Mesenchymal stem cell (in vitro differentiated cells and primary cell): ENCODE measurements around the gene PLA2G6.
A peak's percentile ranks its signal among the peaks of the same experiment; 100 is the strongest.
"Not testable (repeated sequence)": the region's sequence is repeated elsewhere in the genome, so short reads cannot be mapped to it uniquely, and the experiment has no call there.

Experiments
- DNase-seq: peaks from one replicate; pipeline ENCODE4 v3.0.0-alpha.2; 2013
- H2AFZ ChIP-seq: one replicate; pipeline ENCODE4 v1.6.1; 2013; ENCODE audit warnings: low read depth, mild to moderate bottlenecking, control low read depth, inconsistent platforms, low read length, moderate library complexity
- H2AK5ac ChIP-seq: 2 replicates; pipeline ENCODE4 v1.6.1; 2013; ENCODE audit warnings: low read length, moderate library complexity, mild to moderate bottlenecking, inconsistent platforms; ENCODE audit not compliant: severe bottlenecking
- H2BK120ac ChIP-seq: one replicate; pipeline ENCODE4 v1.6.1; 2013; ENCODE audit warnings: low read depth, mild to moderate bottlenecking, inconsistent platforms, low read length, moderate library complexity
- H2BK12ac ChIP-seq, 2 experiments: one replicate each; pipeline ENCODE4 v1.6.1; 2013; ENCODE audit warnings: inconsistent platforms in 2 of 2, low read length in 2 of 2, mild to moderate bottlenecking in 2 of 2, moderate library complexity in 2 of 2, control low read depth in 1 of 2
- H2BK15ac ChIP-seq: one replicate; pipeline ENCODE4 v1.6.1; 2013; ENCODE audit warnings: mild to moderate bottlenecking, low read depth, inconsistent platforms; ENCODE audit not compliant: poor library complexity, severe bottlenecking
- H2BK5ac ChIP-seq: 2 replicates; pipeline ENCODE4 v1.6.1; 2013; ENCODE audit warnings: low read depth, mild to moderate bottlenecking, low read length, control low read depth, inconsistent platforms; ENCODE audit not compliant: poor library complexity, severe bottlenecking
- H3K14ac ChIP-seq, 2 experiments: one replicate each; pipeline ENCODE4 v1.6.1; 2013; ENCODE audit warnings: inconsistent platforms in 2 of 2, low read length in 2 of 2, control low read depth in 1 of 2, mild to moderate bottlenecking in 1 of 2, moderate library complexity in 1 of 2
- H3K18ac ChIP-seq, 2 experiments: one replicate each; pipeline ENCODE4 v1.6.1; 2013; ENCODE audit warnings: inconsistent platforms in 2 of 2, low read length in 2 of 2, control low read depth in 1 of 2, low read depth in 1 of 2, mild to moderate bottlenecking in 1 of 2
- H3K23ac ChIP-seq, 2 experiments: one replicate each; pipeline ENCODE4 v1.6.1; 2013; ENCODE audit warnings: inconsistent platforms in 2 of 2, low read length in 2 of 2, mild to moderate bottlenecking in 2 of 2, moderate library complexity in 2 of 2, control low read depth in 1 of 2
- H3K27ac ChIP-seq: 2 replicates; pipeline ENCODE4 v1.5.1; 2013; ENCODE audit warnings: mild to moderate bottlenecking, moderate library complexity, low read length, control low read depth, inconsistent platforms; ENCODE audit not compliant: poor library complexity, severe bottlenecking
- H3K27me3 ChIP-seq, 2 experiments: 2 replicates each; pipeline versions ENCODE4 v1.6.1 to v1.7.0; 2013; ENCODE audit warnings: low read length in 2 of 2, mild to moderate bottlenecking in 2 of 2, moderate library complexity in 2 of 2, control low read depth in 1 of 2, inconsistent platforms in 1 of 2; ENCODE audit not compliant: control insufficient read depth in 1 of 2, insufficient read depth in 1 of 2
- H3K36me3 ChIP-seq, 2 experiments: 2 replicates each; pipeline versions ENCODE4 v1.6.1 to v1.7.0; 2013; ENCODE audit warnings: low read length in 2 of 2, control low read depth in 1 of 2, inconsistent platforms in 1 of 2, low read depth in 1 of 2, mild to moderate bottlenecking in 1 of 2; ENCODE audit not compliant: insufficient read depth in 2 of 2, control insufficient read depth in 1 of 2
- H3K4ac ChIP-seq, 2 experiments: one replicate each; pipeline ENCODE4 v1.6.1; 2013; ENCODE audit warnings: inconsistent platforms in 2 of 2, low read length in 2 of 2, mild to moderate bottlenecking in 2 of 2, moderate library complexity in 2 of 2, control low read depth in 1 of 2, low read depth in 1 of 2
- H3K4me1 ChIP-seq: 2 replicates; pipeline ENCODE4 v1.6.1; 2013; ENCODE audit warnings: low read depth, low read length, control low read depth; ENCODE audit not compliant: control insufficient read depth, insufficient read depth
- H3K4me2 ChIP-seq: 2 replicates; pipeline ENCODE4 v1.6.1; 2013; ENCODE audit warnings: low read length, mild to moderate bottlenecking, inconsistent platforms; ENCODE audit not compliant: poor library complexity, severe bottlenecking
- H3K4me3 ChIP-seq, 2 experiments: 2 replicates each; pipeline versions ENCODE4 v1.5.1 to v1.7.0; 2013; ENCODE audit warnings: low read length in 2 of 2, mild to moderate bottlenecking in 2 of 2, control low read depth in 1 of 2, low read depth in 1 of 2; ENCODE audit not compliant: insufficient read depth in 1 of 2
- H3K79me1 ChIP-seq: replicated peaks from 2 replicates; pipeline ENCODE4 v1.6.1; 2013; ENCODE audit warnings: mild to moderate bottlenecking, control low read depth, low read length, inconsistent platforms; ENCODE audit not compliant: poor library complexity, severe bottlenecking
- H3K9ac ChIP-seq: 2 replicates; pipeline ENCODE4 v1.7.0; 2013; ENCODE audit warnings: mild to moderate bottlenecking, low read length, moderate library complexity
- H3K9me3 ChIP-seq: 2 replicates; pipeline ENCODE4 v1.7.0; 2013; ENCODE audit warnings: mild to moderate bottlenecking, low read length; ENCODE audit not compliant: control insufficient read depth
- H4K8ac ChIP-seq: one replicate; pipeline ENCODE4 v1.6.1; 2013; ENCODE audit warnings: inconsistent platforms, mild to moderate bottlenecking, low read length, moderate library complexity
- H4K91ac ChIP-seq: one replicate; pipeline ENCODE4 v1.6.1; 2013; ENCODE audit warnings: mild to moderate bottlenecking, low read length, inconsistent platforms
- WGBS: methylation state at CpG from one replicate; pipeline ENCODE4 v1.1.7; 2013; ENCODE audit warnings: mixed read lengths; 5-methylcytosine and 5-hydroxymethylcytosine counted together

Gene PLA2G6

GRCh38 chr22:38163844-38164550 lies 17.6 kb downstream of the PLA2G6 start:
- H3K18ac ChIP-seq, result no peak overlapping the region
- no peak overlapping the region for H3K9ac ChIP-seq
- H4K91ac ChIP-seq, result no peak overlapping the region
- no peak overlapping the region for H4K8ac ChIP-seq
- no peak overlapping the region for H3K4ac ChIP-seq
- no peaks in the 10 kb centered on the region for H3K9me3 ChIP-seq
- no peak overlapping the region for H3K14ac ChIP-seq
- no peak overlapping the region for H2BK12ac ChIP-seq
- no peaks in the 10 kb centered on the region for H3K79me1 ChIP-seq
- H2AFZ ChIP-seq, result no peak overlapping the region
- WGBS, result 73% methylated on average over 11 of the region's 13 CpGs
- peak overlapping the region; percentile 25 for H3K27ac ChIP-seq
- H3K4me3 ChIP-seq, result no peak overlapping the region
- no peak overlapping the region for H2BK120ac ChIP-seq
- no peak for DNase-seq
- H2BK15ac ChIP-seq, result no peak overlapping the region
- no peak overlapping the region for H3K23ac ChIP-seq
- no peaks in the 10 kb centered on the region for H3K27me3 ChIP-seq
- H2AK5ac ChIP-seq, result peak overlapping the region; percentile 85
- peaks cover 29% of the 10 kb centered on the region for H3K4me1 ChIP-seq
- H3K4me2 ChIP-seq, result no peak overlapping the region
- peak overlapping the region; percentile 15 for H2BK5ac ChIP-seq
- H3K36me3 ChIP-seq, result peaks cover 0 to 23% of the 10 kb centered on the region in 2 experiments

GRCh38 chr22:38162881-38163843 lies 18.5 kb downstream of the PLA2G6 start:
- Histone ChIP-seq H3K9me3 (no peaks in the 10 kb centered on the region), H4K8ac (peak overlapping the region; percentile 19), H2BK5ac (no peak overlapping the region), H3K18ac (no peak overlapping the region), H3K9ac (no peak overlapping the region), H3K4me1 (peaks cover 29% of the 10 kb centered on the region), H2BK15ac (no peak overlapping the region), H2AK5ac (peak overlapping the region; percentile 95), H3K23ac (peak overlapping the region in 1 of 2 experiments; percentile 28), H4K91ac (peak overlapping the region; percentile 65), H3K14ac (peak overlapping the region in 1 of 2 experiments; percentile 76), H2AFZ (no peak overlapping the region), H3K4me2 (no peak overlapping the region), H3K36me3 (peaks cover 0 to 20% of the 10 kb centered on the region in 2 experiments), H3K27me3 (no peaks in the 10 kb centered on the region), H3K4me3 (no peak overlapping the region), H2BK120ac (no peak overlapping the region), H2BK12ac (no peak overlapping the region), H3K4ac (no peak overlapping the region), H3K79me1 (no peaks in the 10 kb centered on the region), H3K27ac (peak overlapping the region; percentile 24)
- 90% methylated on average over 13 of the region's 14 CpGs for WGBS
- DNase-seq, result no peak

GRCh38 chr22:38155703-38156102 lies 25.9 kb downstream of the PLA2G6 start:
- H2AK5ac ChIP-seq, result no peak overlapping the region
- no peaks in the 10 kb centered on the region for H3K27me3 ChIP-seq
- H3K23ac ChIP-seq, result no peak overlapping the region
- H3K36me3 ChIP-seq, result no peaks in the 10 kb centered on the region
- H3K9me3 ChIP-seq, result peaks cover 4% of the 10 kb centered on the region
- H2BK12ac ChIP-seq, result no peak overlapping the region
- no peak overlapping the region for H4K8ac ChIP-seq
- no peak overlapping the region for H2AFZ ChIP-seq
- DNase-seq, result no peak
- no peak overlapping the region for H3K14ac ChIP-seq
- no peak overlapping the region for H2BK5ac ChIP-seq
- H2BK15ac ChIP-seq, result no peak overlapping the region
- no peak overlapping the region for H3K18ac ChIP-seq
- 83% methylated on average over 1 of the region's 1 CpG for WGBS
- H3K79me1 ChIP-seq, result no peaks in the 10 kb centered on the region
- H3K4me2 ChIP-seq, result no peak overlapping the region
- no peak overlapping the region for H3K4ac ChIP-seq
- peaks cover 1% of the 10 kb centered on the region for H3K4me1 ChIP-seq
- no peak overlapping the region for H4K91ac ChIP-seq
- no peak overlapping the region for H3K4me3 ChIP-seq
- H3K27ac ChIP-seq, result no peak overlapping the region
- no peak overlapping the region for H3K9ac ChIP-seq
- H2BK120ac ChIP-seq, result no peak overlapping the region

GRCh38 chr22:38154563-38154915 lies 27.1 kb downstream of the PLA2G6 start:
- not testable (repeated sequence) for H3K4ac ChIP-seq, H2AFZ ChIP-seq, H4K8ac ChIP-seq, H2BK5ac ChIP-seq, H3K4me3 ChIP-seq, H3K27ac ChIP-seq, DNase-seq, H4K91ac ChIP-seq, H3K23ac ChIP-seq, H3K9ac ChIP-seq, H2BK12ac ChIP-seq, H3K27me3 ChIP-seq, H2BK120ac ChIP-seq, H3K4me1 ChIP-seq, H3K18ac ChIP-seq, H3K4me2 ChIP-seq, H3K79me1 ChIP-seq, H2BK15ac ChIP-seq, H3K36me3 ChIP-seq, H2AK5ac ChIP-seq, H3K14ac ChIP-seq, H3K9me3 ChIP-seq
- WGBS, result 70% methylated on average over 1 of the region's 1 CpG
